ENCODE measurements around the gene ARHGEF17. TPM values are rescaled to one million over a fixed set of nuclear protein-coding genes. Genes with fewer than 3 reads are reported as not detected.

Gene ARHGEF17
- polyA plus RNA-seq, 4 donors: 68.5 to 110 (median 81.9) TPM

DNA sequence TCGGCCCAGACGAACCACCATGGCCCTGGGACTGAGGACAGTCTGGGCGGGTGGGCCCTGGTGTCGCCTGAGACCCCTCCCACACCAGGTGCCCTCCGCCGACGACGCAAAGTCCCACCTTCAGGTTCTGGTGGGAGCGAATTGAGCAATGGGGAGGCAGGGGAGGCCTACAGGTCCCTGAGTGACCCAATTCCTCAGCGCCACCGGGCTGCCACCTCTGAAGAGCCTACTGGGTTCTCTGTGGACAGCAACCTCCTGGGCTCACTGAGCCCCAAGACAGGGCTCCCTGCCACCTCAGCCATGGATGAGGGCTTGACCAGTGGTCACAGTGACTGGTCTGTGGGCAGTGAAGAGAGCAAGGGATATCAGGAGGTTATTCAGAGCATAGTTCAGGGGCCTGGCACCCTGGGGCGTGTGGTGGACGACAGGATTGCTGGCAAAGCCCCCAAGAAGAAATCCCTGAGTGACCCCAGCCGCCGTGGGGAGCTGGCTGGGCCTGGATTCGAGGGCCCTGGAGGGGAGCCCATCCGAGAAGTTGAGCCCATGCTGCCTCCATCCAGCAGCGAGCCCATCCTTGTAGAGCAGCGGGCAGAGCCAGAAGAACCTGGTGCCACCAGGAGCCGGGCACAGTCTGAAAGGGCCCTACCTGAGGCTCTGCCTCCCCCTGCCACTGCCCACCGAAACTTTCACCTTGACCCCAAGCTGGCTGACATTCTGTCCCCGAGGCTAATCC is 2.8 kb downstream of the ARHGEF17 start:
- no peak for DNase-seq (ENCODE audit: low read depth in 4 of 4, low spot score in 3 of 4)

DNA sequence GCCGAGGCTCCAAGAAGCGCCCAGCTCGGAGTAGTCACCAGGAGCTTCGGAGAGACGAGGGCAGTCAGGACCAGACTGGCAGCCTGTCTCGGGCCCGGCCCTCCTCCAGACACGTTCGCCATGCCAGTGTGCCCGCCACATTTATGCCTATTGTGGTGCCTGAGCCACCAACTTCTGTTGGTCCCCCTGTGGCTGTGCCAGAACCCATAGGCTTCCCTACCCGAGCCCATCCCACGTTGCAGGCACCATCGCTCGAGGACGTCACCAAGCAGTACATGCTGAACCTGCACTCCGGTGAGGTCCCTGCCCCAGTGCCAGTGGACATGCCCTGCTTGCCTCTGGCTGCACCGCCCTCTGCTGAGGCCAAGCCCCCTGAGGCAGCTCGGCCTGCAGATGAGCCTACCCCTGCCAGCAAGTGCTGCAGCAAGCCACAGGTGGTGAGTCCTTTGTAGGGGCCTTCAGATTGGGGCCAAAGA is 3.4 kb downstream of the ARHGEF17 start:
- no peak for DNase-seq (ENCODE audit: low read depth in 4 of 4, low spot score in 3 of 4)

DNA sequence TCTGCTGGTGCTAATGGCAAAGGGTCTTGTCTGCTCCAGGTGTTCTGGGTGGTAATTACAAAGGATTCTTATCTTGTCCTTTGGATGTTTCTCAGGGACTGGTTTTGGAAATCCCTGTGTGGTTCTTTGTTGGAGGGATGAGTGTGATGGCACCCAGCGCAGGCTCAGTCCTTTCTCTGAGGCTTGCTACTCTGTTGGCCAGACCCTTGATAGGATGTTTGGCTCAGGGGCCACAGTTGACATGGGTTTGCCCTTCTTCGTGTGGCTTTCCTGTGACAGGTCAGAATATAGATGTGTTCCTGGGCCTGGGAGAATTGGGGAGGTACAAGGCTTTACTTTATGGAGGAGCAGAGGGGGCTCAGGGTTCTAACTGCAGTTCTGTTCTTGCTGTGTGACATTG is 4.0 kb downstream of the ARHGEF17 start:
- no peak for DNase-seq (ENCODE audit: low read depth in 4 of 4, low spot score in 3 of 4)

DNA sequence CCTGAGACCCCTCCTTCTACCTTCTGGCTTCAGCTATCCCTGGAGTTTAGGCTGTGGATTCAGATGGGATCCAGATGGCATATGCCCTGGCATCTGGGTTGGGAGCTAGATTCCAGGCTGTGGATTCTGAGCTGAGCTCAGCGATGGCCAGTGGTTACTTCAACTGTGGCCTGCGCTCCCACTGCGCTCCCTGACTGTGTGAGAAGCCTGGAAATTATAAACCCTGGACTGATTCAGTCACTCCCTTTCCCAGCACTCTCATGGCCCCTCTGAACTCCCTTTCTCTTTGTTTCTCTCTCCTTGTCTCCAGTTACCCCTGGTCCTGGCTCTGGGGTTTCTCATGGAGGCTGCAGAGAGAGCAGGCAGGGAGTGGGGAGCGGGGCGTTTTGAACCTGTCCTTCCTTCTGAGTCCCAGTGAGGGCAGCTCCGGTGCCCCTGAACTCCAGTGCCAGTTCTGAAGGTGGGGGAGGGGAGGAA is 4.8 kb downstream of the ARHGEF17 start:
- DNase-seq (ENCODE audit: low read depth in 4 of 4, low spot score in 3 of 4): no peak

DNA sequence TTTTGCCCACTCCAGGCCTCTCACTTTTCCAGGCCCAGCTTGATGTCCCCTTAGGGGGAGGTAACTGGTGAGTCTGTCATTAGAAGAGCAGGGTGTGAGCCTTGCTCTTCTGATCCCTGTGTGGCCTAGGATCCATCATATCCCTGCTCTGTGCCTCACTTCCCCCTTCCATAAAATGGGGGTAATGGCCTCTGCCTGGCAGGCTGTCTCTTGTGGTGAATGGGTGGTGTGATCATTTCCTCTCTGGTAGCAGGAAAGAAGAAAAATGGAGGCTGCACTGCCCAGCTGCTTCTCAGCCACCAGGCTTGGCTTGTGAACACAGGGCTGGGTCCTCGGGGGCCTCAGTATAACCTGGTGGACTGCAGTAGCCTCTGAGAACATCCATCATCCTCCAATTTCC is 5.6 kb downstream of the ARHGEF17 start:
- DNase-seq (ENCODE audit: low read depth in 4 of 4, low spot score in 3 of 4): no peak

DNA sequence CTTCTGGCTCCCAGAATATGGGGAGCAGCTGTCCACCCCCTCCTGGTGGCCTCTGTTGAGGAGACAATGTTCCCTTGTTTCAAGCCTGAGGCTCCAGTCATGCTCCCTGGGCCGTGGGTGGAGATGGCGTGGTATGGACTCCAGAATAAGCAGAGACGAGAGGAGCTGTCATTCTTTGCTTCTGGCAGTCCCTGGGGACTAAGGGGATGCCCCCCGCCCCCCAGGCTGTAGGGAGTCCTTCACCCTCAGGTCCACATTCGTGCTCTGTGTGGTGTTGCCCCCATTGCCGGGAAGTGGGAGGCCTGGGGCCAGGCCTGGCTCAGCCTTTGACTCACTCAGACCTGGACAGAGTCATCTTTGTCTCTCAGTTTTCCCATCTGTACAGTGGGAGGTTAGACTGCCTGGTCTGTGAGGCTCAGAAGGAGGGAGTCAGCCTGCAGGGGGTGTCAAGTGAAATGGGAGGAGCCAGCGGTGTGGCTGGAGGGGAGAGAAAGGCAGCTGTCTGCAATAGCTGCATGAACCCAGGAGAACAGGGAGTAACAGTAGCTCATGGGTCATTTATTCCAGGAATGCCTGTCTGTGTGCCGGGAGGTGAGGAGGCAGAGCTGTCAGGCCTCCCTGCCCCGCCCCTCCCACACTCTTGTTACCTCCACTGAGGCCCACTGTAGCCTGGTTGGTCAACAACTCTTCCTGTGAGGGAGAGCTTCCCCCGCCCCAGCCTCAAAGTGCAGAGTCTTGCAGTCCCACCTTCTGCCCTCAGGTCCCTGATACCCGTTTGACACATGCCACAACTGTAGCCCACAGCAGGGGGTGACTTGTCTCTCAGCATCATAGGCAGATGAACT is 6.3 kb downstream of the ARHGEF17 start:
- DNase-seq (ENCODE audit: low read depth in 4 of 4, low spot score in 3 of 4): peak in 1 of 4 donors; percentile 83

DNA sequence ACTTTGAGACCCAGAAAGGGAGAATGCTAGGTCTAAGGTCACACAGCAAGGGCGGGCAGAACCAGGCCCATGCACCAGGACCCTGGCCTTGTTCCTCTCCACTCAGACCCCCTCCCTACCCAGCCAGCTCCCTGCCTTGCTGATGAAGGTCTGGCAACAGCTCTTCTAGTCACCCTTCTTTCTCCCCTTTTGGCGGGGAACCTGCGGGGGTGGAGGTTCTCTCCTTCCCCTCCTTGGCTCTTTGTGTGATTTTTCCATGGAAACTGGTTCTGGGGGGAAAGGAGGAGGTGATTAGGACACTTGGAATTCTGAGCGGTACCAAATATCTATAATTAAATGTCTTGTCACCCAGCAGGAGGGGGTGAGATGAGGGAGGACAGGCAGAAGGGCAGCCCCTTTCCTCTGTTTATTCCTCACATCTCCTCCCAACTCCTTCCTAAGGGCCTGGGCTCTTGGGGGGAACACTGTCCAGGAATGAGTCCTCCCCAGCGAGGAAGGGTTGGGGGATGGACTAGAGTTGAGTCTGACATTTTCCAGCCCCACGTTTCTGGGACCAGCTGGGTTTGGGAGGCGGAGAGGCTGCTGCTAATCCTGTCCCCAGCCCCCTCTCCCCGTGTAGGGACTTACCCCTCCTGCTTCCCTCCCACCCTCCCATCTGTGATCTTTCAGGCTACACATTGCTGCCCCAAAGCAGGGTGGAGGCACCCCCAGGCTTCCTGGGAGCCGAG is 7.4 kb downstream of the ARHGEF17 start:
- DNase-seq (ENCODE audit: low read depth in 4 of 4, low spot score in 3 of 4): no peak

DNA sequence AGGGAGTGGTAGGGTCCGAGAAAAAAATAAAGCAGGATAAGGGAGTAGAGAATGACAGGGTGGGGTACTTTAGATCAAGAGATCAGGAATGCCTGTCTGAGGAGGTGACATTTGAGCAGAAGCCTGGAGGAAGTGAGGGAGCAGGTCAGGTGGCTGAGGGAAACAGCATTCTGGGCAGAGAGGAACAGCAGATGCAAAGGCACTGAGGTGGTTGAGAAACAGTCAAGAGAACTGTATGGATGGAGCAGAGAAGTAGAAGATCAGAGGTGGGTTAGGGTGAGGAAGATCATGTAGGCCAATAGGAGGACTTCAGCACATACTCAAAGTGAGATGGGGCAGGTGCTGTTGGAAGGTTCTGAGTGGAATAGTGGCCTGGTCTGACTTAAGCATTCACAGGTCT is 8.3 kb downstream of the ARHGEF17 start:
- DNase-seq (ENCODE audit: low read depth in 4 of 4, low spot score in 3 of 4): no peak

DNA sequence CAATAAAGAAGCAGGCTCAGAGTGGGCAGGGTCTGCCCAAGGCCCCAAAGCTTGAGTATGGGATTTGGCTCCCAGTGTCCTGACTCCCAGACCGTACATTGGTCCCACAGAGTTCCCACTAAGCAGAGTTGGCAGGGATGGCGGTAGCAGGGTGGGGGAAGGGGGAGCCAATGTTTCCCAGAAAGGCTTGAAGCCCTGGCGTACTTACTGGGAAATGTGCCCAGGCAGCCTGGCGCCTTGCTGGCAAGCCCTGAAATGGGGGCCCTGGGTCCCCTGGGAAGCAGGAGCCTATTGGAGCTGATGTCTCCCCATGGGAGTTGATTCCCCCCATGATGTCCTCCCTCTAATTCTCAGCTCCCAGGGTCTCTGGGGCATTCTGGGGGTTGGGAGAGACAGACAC is 9.3 kb downstream of the ARHGEF17 start:
- DNase-seq (ENCODE audit: low read depth in 4 of 4, low spot score in 3 of 4): no peak

DNA sequence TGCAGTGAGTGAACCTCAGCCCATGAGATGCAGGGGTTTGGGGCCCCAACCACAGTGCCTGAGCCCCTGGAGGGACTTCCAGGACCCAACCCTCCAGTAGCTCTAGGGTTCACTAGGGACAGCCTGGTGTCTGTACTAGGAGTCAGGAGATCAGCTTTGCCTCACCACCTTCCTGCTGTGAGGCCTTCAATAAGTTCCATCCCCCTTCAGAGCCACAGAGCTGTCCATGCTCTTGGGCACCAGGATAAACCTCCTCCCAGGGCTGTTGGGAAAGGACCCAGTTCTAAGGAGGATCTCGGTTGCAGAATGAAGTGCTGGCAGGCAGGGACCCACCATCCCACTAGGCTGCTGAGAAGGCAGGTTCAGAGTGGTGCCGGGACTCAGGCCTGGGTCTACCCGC is 9.7 kb downstream of the ARHGEF17 start:
- no peak for DNase-seq (ENCODE audit: low read depth in 4 of 4, low spot score in 3 of 4)

DNA sequence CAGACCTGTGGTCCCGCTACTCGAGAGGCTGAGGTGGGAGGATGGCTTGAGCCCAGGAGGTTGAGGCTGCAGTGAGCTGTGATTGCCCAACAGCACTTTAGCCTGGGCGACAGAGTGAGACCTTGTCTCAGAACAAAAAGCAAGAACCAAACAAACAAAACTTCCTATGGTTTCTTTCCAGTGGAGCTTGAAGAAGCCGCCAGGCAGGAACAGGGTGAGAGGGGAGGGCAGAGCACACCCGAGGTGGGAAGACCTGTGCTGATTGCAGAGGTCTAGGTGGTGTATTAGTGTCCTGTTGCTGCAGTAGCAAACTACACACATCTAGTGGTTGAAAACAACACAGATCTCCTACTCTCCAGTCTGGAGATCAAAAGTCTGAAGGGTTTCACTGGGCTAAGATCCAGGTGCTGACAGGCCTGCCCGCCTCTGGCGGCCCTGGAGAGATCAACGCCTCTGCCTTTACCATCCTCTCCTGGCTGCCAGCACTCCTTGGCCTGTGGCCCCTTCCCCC is 10.5 kb downstream of the ARHGEF17 start:
- DNase-seq (ENCODE audit: low read depth in 4 of 4, low spot score in 3 of 4): no peak

DNA sequence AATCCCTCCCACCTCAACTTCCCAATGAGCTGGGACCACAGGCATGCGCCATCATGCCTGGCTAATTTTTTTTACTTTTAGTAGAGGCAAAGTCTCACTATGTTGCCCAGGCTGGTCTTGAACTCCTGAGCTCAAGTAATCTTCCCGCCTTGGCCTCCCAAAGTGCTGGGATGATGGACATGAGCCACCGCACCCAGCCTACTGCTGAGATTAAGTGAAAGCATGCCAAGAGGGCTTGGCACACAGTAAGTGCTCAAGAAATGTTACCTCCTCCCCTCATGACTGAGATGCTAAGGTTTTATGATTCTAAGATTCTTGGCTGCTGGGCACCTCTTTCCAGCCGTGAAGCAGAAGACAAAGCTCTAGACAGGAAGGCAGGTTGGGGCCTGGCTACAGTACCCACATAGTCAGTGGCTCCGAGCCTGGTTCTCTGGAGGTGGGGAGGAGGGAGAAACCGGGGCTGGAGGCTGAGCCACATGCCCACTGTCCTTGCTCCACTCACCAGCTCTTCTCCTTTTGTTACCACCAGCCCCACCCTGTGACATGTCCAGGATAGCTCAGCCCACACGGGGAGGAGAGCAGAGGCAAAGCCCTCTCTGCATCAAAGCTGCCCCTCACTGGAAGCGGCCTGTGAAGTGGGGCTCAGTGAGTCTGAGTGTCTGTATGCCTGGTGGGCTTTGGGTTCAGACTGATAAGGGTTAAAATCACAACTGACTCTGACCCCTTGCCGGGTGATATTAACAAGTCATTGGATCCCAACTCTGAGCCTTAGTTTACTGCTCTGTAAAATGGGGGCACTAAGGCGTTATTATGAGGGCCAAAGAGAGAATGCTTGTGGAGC is 12.9 kb downstream of the ARHGEF17 start:
- DNase-seq (ENCODE audit: low read depth in 4 of 4, low spot score in 3 of 4): no peak

DNA sequence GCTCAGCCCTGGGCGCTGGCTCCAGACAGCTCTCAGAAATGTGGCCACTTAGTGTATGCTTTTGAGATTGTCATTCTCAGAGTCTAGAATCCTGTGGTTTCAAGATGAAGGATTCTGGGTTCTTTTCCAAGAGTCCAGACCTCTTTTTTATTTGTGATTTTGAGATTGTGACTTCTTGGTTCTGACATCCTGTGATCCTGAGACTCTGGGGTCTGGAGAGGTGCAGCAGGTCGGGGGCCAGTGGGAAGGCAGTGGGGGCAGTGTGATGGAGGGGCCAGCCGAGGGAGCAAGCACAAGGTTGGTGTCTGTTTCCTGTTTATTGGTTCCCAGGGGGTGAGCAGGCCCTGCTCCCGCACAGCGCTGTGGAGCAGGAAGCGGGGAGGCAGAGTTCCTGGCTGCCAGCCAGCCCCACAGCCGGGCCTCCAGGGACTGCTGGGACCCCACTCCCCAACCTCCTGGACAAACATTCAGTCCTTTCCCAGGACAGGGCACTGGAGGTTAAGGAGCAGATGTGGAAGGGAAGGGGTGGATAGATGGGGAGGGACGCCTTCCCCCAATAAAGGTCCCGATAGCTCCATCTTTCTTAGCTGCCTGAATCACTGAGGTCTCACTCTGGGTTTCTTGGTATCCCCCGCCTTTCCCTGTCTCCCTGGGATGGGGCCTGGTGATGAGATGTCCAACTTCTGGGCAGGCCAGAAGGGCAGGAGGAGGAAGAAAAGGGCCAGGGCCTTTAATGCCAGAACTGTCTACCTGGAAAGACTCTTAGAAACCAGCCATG is 13.7 kb downstream of the ARHGEF17 start:
- no peak for DNase-seq (ENCODE audit: low read depth in 4 of 4, low spot score in 3 of 4)

DNA sequence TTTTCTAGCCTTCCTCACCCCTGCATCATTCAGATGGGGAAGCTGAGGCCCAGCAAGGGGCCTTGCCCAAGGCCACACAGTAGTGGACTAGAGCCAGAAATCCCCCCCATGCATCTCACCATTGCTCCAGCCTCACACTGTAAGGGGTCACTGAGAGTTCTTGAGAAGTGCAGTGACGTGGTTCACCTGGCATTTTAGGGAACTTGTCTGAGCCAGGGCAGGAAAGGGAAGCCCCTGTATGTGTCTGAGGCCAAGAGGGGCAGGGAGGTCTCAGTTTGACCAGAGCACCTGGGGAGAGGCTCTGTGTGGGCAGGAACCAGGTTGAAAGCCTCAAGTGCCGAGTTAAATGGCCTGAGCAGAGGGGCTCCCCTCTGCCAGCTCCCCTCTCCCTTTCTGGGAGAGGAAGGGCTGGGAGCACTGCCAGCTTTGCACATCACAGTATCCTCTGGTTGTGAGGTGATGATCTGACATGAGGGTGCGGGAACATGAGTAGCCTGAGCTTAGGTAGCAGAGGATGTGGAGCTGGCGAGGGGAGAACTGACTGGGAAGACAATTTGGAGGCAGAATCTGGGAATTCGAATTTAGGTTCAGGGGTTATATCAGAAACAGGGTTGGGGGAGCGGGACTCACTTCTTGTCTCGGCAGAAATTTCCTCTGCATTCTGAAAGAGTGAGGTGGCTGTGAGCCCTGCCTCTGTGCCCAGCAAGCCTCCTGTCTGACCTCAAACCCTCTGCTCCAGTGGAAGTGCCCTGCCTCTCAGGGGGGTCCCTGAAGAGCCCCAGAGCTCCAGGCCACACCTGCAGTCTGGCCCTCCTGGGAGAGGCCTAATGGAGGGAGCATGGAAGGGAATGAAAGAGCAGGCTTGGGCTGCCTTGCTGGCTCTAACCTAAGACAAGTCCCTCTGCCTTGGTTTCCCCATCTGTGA is 14.6 kb downstream of the ARHGEF17 start:
- no peak for DNase-seq (ENCODE audit: low read depth in 4 of 4, low spot score in 3 of 4)

DNA sequence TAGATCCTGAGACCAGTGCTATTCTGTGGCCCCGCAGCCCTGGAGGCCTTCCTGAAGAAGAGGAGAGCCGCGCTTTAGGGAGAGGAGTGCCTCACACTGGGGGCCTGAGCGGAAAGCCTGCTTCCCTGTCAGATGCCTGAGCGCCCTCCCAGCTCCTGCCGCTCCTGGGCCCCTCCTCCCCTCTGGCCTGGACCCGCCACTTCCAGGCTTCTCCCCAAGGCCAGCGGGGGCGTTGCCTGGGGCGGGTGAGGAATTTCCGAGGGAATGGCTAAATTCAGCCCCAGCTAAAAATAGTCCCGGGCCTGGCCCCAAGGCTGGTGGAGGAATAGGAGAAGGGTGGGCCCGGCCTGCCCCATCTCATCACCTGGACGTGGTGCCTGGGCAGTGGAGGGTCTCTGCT is 15.4 kb downstream of the ARHGEF17 start:
- no peak for DNase-seq (ENCODE audit: low read depth in 4 of 4, low spot score in 3 of 4)

DNA sequence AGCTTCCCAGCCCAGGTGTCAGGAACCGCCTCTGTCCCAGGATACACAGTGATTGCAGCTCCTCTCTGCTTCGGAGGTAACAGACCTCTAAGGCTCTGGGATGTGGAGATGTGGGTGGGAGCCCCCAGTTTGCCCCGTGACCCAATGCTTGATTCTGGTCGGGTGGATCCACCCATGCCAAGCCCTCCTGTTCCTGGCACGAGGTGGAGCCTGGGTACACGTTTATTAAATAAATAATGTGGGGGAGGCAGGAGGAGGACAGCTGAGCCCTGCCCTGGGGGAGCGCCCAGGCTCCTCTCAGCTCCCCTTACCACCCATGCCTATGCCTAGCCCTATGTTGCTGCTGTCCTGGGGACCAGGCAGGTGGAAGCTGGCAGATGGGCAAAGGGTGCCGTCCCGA is 16.0 kb downstream of the ARHGEF17 start:
- no peak for DNase-seq (ENCODE audit: low read depth in 4 of 4, low spot score in 3 of 4)

DNA sequence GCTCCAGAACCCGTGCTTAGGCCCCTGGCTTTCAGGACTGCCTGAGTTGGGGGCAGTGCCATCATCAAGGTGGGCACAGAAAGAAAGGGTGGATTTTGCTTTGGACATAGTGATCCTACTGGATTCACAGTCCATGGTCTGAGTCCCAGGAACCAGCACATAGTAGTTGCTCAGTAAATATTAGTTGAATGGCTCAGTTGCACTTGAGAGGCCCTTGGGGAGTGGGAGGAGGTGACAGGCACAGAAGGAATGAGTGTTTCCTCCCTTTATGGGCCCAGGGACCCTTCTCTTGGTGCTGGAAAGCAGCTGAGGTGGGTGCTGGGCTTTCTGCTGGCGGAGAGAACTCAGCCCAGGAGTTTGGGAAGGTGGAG is 16.6 kb downstream of the ARHGEF17 start:
- DNase-seq (ENCODE audit: low read depth in 4 of 4, low spot score in 3 of 4): no peak

Data from left renal pelvis (tissue), 4 donors.